Endothelial cell of hepatic sinusoid (primary cell): Measurements from ENCODE around the gene MRFAP1.
"Not testable (repeated sequence)": the region's sequence is repeated elsewhere in the genome, so short reads cannot be mapped to it uniquely, and the experiment has no call there.

Experiments used
- in situ Hi-C: cut with HindIII; loops from 2 replicates; pipeline ENCODE4 v1.10.0; 2017; ENCODE audit warnings: low sequenced_read_pairs

Gene MRFAP1

DNA sequence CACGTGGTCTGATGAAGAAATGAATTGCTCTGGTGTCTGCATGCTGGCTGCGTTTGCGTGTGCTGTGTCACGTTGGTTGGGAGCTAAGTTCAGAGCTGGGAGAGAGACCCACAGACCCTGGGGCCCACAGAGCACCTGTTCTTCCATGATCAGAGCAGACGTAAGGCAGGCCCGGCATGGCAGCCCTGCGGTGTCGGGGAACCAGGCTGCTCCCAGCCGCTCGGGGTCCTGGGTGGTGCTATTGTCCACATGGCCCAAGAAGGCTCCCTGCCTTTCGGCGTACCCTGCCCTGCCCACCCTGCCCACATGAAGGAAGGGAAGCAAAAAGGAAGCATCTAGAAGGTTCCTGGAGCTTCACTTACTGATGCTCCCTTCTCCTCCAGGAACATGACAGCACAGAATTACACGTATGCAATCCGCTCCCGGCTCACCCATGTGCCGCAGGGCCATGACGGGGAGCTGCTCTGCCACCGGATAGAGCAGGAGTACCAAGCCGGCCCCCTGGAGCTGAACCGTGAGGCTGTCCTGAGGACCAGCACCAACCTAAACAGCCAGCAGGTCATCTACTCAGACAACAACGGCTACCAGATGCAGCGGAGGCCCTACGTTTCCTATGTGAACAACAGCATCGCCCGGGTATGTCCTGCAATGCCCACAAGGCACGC lies 30.9 kb upstream of the MRFAP1 start:
- in situ Hi-C loops = no loop called here

DNA sequence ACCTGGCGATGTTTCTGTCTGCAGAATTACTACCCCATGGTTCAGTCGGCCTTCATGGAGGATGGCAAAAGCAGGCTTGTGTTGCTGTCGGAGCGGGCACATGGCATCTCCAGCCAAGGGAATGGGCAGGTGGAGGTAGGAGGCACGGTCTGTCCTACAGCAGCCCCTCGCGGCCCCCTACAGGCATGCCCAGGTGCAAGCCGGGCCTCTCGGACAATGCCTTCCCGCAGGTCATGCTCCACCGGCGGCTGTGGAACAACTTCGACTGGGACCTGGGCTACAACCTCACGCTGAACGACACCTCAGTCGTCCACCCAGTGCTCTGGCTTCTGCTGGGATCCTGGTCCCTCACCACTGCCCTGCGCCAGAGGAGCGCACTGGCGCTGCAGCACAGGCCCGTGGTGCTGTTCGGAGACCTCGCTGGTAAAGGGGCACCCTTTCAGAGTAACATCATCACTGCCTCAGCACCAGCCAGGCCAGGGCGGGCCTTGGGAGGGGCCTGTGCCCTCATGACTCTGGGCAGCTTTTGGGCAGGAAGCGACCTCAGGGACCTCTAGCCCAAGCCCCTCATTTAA lies 29.5 kb upstream of the MRFAP1 start:
- in situ Hi-C loops = no loop called here

DNA sequence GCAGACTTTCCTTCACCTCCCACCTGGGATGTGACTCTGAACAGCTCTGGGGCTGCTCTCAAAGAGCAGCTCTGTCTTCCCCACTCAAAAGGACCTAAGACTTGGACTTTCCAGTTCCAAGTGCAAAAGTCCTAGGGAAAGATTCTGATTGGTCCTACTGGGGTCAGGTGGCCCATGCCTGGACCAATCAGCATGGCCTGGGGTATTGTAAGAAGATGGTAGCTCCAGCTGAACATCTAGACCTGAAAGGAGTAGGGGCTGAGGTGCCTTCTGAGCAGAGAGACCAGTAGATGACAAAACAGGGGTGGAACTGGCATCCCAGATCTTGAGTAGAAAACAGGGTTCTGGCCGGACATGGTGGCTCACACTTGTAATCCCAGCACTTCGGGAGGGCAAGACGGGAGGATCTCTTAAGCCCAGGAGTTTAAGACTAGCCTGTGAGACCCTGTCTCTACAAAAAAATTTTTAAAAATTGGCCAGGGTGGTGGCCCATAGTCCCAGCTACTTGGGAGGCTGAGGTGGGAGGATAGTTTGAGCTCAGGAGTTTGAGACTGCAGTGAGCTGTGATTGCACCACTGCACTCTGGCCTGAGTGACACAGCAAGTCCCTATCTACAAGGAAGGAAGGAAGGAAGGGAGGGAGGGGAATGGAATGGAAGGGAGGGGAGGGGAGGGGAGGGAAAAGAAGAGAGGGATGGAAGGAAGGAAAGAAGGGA lies 27.4 kb upstream of the MRFAP1 start:
- in situ Hi-C loops = no loop called here

DNA sequence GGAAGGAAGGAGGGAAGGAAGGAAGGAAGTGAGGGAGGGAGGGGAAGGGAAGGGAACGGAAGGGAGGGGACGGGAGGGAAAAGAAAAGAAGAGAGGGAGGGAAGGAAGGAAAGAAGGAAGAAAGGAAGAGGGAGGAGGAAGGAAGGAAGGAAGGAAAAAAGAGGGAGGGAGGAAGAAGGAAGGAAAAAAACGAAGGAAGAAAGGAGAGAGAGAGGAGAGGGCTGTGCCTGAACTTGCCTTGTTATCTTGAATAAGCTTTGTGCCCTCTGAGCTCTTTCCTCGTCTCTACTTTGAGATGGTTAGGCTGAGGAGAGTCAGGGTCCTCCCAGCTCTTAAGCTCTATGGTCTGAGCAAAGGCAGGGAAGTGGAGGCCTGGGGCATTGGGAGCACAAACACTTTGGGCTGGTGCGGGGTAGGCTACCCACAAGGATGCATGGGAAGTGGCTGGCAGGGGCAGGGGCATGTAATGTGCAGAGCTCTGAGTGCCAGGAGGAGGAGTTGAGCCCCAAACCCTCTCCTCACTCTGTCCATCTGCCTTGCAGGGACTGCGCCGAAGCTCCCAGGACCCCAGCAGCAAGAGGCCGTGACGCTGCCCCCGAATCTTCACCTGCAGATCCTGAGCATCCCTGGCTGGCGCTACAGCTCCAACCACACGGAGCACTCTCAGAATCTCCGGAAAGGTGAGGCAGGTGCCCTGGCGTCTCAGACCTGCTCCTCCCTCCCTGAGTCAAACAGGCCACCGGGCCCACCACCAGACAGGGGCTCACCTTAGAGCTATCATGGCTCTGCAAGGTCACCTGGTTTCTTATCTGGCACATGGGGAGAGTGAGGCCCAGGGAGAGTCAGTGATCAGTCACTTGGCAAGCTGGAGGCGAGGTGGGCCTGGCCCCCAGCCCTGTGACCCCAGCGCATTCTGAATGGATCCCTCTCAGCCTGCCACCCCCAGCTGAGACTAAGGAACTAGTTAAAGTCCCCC lies 26.5 kb upstream of the MRFAP1 start:
- in situ Hi-C loops = no loop called here

DNA sequence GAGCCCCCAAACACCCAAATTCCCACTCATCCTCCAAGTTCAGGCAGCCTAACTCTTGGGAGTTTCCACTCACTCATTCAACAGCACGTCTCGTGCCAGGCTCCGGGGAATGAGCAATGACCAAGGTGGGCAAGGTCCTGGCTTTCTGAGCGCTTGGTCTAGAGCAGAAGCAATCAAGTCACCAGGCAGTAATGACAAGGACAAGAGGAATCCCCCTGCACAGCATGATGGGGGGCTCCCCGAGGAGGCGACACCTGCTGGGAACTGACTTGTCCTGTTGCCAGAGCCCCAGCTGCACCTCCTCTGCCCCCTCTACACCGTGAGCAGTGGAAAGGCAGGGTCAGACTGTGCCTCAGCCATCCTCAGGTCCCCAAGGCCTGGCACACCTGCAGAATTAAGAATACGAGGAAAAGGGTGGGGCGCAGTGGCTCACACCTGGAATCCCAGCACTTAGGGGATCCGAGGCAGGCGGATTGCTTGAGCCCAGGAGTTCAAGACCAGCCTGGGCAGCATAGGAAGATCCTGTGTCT lies 25.7 kb upstream of the MRFAP1 start:
- in situ Hi-C loops = no loop called here

DNA sequence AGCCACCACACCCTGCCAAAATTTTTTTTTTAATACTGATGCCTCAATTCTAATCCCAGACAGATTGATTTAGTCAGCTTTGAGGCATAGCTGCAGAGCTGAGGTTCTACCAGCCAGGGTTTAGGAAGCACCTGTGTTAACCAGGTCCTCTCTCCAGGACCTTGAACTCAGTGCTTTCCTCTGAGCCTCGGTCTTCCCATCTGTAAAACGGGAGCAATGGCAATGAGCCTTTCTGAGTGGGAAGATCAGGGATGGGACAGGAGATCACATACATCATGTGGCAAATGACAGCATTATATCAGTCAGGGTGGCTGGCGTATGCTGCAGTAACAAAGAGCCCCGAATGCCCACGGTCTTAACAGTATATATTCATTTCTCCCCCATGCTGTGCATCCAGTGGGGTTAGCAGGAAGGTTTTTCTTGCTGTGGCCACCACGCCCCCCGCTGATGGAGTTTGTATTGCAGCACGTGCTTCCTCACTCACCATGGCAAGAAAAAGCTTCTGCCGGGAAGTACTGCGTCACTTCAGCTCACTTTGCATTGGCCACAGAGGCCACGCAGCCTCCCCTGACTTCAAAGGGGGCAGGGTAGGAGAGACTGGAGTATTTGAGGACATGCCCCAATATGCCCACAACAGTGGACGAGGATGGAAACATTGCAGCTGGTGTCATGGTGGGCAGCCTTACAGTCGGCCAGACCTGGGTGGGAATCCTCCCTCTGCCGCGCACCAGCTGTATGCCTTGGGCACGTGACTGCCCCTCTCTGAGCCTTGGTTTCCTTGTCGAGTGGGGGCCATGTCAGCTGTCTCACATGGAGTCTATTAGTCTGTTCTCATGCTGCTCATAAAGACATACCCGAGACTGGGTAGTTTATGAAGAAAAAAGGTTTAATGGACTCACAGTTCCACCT lies 24.1 kb upstream of the MRFAP1 start:
- in situ Hi-C loops = no loop called here

DNA sequence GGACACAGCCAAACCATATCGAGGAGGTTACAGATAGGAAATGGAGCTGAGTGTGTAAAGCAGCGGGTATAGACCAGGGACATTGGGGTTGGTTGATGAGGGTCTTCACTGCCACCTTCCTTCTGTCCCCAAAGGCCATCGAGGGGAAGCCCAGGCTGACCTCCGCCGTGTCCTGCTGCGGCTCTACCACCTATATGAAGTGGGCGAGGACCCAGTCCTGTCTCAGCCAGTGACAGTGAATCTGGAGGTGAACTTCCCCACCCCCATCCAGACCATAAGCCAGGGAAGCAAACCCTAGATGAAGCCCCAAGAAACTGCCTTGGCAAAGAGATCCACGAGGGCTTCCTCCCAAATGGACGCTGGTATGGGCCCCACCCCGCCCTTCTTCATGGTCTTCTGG lies 23.2 kb upstream of the MRFAP1 start:
- in situ Hi-C loops = no loop called here

DNA sequence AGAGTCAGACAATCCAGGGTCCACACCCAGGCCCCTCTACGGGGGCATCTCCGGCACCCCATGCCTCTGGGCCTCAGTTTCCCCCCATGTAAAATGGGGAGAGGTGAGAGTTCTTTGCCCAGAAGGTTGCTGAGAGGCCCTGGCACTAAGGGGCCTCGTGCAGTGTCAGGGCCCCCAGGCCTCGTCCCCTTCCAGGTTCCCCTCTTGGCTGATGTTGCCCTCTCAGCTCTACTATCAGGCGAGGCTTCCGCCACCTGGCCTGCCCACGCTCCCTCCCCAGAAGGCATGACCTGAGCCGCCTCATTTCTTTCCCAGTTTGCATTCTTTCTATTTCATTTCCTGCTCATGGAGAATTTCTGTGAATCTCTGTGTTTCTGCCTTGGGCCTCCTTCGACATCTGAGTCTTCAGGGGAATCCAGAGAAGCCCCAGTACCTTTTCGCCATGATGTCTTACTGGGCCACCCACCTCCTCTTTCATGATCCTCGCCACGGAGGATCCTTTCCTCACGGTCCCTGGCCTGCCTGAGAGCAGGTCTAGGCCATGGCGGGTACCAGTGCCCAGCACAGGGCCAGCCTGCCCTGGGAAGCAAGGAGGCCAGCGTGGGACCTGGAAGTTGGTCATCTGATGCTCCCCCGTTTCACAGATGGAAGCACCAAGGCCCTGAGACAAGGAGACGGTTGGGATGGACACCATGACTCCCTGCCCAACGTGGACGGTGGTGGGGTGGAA lies 21.9 kb upstream of the MRFAP1 start:
- in situ Hi-C loops = no loop called here

DNA sequence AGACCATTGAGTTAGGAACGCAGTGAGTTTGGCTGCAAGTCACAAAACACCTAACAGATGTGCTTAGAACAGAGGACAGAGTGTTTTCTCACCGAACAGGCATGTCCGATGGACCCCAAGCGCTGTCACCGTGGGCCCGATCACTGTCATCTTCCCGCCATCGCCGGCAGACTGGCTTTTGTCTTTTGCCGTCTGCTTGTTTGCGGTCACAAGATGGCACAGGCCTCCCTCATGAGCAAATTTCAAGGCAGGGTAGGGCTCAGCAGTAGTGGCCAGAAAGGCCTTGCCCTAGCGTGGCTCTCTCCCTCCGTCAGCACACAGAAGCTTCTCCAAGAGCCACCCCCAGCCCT lies 21.4 kb upstream of the MRFAP1 start:
- in situ Hi-C loops = no loop called here

DNA sequence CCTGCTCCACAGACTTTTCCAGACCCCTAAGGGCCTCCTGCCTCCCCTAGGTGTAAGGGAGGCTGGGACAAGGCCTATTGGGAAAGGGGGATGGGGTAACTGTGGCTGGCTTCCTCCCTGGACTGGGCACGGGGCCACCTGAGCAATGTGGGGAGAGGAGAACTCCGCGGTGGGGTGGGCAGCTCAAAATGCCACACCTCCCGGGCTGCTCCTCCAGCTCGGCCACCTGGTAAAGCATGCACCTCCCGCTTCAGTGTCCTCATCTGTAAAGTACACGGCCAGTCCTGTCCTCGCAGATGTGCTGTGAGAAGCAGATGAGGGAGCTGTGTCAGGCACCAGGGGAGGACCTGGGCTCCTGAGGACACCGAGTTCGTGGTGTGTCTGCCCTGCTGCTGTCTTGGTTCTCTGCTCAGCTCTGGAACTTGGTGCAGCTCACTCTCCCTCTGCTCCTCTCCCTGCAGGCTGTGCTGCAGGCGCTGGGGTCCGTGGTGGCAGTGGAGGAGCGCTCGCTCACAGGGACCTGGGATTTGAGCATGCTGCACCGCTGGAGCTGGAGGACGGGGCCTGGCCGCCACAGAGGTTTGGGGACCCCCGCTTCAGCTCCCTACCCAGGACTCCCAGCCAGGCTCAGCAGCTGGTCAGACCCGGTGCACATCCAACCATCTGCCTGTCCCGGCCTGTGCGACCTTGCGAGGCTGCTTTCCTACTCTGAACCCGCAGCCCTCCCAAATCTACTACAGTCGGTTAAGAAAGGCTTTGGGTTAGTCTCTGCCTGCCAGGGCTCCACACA lies 20.8 kb upstream of the MRFAP1 start:
- in situ Hi-C loops = no loop called here

DNA sequence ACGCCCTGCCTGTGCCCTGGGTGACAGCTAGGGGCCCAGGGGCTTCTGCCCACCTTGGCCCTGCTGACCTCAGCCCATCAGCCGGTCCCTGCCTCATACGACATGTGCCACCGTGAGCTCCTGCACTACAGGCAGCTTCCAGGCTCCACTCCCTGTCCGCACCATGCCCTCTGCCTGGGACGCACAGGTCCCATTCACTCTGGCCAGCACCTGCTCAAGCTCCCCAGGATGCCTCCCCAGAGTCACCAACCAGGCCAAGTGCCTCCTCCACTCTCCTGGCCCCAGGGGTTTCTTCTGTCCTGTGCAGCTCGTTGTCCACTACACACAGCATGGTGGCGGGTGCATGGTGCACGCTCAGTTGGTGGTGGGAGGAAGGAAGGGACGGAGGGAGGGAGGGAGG lies 20.2 kb upstream of the MRFAP1 start:
- in situ Hi-C loops = no loop called here

DNA sequence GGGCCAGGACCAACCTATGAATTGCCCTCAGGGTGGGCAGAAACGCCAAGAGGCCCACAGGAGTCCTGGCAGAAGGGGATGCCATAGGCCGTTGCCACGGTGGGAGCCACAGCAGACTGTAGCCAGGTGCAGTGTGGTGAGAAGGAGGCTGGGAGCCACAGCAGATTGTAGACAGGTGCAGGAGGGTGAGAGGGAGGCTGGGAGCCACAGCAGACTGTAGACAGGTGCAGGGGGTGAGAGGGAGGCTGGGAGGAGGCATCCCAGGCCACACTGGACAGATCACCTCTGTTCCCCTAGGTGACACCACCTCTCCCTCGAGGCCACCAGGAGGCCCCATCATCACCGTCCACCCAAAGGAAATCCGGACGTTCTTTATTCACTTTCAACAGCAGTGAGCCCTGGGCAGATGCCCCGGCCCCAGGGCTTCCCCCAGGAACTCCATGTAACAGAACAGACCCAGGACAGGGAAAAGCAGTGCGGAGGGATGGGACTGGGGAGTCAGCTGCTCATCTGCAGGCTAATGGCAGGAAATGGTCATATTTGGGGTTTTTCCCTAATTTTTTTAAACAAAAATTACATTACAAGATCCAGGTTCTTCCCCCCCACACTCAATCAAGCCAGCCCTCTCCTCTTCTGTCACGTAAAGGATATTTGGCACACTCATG lies 19.5 kb upstream of the MRFAP1 start:
- in situ Hi-C loops = no loop called here

DNA sequence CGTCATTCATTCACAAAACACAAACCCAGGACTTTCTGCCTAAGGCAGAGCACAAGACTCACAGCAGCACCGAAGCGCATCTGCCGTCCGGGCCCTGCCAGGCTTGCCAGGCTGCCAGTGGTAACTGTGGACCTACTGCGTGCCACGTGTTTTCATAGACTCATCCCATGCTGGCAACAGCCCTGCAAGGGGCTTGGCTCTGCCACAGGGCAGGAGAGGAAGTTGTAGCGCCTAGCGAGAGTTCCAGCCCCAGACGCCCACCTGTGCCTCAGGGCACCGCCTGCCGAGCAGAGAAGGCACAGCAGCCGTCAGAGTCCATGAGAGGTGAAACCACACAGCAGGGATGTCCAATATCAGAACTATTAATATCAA lies 18.9 kb upstream of the MRFAP1 start:
- in situ Hi-C loops = no loop called here

DNA sequence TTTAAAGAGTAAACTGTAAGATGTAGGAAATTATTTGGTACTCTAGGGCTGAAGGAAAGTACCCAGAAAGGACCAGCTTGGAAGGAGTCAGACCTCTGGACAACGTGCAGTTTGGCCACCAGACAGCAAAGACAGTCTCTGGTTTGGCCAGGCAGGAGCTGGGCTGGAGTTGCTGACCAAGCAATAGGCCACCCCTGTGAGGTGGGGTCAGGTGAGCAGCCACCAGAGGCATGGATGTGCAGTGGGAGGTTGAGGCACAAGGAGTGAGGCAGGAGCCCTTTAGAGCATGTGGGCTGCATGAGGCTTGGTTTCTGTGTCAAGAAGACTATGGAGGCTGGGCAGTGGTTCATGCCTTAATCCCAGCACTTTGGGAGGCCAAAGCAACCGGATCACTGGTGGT lies 17.7 kb upstream of the MRFAP1 start:
- in situ Hi-C loops = no loop called here

DNA sequence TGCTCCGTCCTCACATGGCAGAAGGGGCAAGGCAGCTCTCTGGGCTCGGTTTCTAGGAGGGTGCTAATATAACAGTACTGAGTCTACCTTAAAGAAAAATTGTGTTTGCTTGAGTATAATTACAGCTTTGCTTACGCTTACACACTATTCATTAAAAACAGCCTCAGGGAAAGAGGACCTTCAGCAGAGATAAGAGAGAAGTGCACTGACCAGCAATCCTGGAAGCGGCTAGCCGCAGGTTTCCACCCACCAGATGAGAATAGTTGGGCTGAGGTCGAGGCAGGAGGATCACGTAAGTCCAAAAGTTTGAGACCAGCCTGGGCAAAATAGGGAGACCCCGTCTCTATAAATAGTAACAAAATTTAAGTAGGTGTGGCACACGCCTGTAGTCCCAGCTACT lies 15.2 kb upstream of the MRFAP1 start:
- in situ Hi-C loops = no loop called here

DNA sequence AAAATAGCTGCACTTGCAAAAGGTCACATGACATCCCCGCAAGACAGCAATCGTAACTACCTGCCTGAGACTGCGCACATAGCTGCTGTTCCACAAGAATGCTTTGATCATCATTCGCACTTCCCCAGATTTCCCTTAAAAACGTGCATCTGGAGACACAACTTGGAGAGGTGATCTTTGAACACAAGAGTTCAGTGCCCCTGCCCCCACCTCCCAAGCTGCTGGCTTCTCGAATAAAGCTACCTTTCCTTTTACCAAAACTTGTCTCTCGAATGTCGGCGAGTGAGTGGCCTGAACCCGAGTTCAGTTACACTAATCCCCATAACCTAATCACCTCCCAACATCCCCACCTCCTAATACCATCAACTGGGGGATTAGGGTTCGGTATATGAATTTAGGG lies 14.4 kb upstream of the MRFAP1 start:
- in situ Hi-C loops = no loop called here

DNA sequence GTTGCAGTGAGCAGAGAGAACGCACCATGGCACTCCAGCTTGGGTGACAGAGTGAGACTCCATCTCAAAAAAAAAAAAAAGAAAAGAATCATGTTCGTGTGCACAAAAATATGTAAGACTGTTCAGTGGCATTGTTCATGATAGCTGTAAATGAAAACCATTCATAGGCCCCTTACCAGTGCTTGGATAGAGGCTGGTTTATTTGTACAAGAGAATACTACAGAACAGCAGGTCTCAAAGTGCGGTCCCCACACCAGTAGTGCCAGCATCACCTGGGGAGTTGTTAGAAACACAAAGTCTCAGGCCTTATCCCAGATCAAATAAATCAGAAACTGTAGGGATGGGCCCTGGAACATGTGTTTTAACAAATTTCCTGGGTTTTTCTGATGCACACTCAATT lies 12.7 kb upstream of the MRFAP1 start:
- in situ Hi-C loops = no loop called here

DNA sequence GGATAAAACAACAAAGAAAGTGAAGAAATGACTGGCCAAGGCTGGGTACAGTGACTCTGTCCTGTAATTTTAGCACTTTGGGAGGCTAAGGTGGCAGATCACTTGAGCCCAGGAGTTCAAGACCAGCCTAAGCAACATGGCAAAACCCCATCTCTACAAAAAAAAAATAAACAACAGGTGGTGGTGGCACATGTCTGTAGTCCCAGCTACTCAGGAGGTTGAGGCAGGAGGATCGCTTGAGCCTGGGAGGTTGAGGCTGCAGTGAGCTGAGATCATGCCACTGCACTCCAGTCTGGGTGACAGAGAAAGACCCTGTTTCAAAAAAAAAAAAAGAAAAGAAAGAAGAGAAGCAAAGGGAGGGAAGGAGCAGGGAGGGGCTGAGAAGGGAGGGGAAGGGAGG lies 12.0 kb upstream of the MRFAP1 start:
- in situ Hi-C loops = not testable (repeated sequence)
